Trophoblast cell (in vitro differentiated cells and primary cell): ENCODE data around the gene EMILIN3.

Experiments used
- DNase-seq, 2 donors: peaks; one replicate each; pipeline ENCODE4 v3.0.0-alpha.2; 2016
- H2AFZ ChIP-seq: 2 replicates; pipeline ENCODE4 v1.6.1; 2013; ENCODE audit warnings: low read length, moderate library complexity, mild to moderate bottlenecking; ENCODE audit not compliant: insufficient read depth, poor library complexity
- H2AK5ac ChIP-seq: 2 replicates; pipeline ENCODE4 v1.6.1; 2013; ENCODE audit warnings: mild to moderate bottlenecking, low read length
- H2BK120ac ChIP-seq: 2 replicates; pipeline ENCODE4 v1.6.1; 2013; ENCODE audit warnings: low read length, mild to moderate bottlenecking, moderate library complexity; ENCODE audit not compliant: insufficient read depth, poor library complexity
- H2BK12ac ChIP-seq: 2 replicates; pipeline ENCODE4 v1.6.1; 2013; ENCODE audit warnings: mild to moderate bottlenecking, low read length, moderate library complexity
- H2BK5ac ChIP-seq: 2 replicates; pipeline ENCODE4 v1.6.1; 2013; ENCODE audit warnings: low read length, low read depth, moderate library complexity, mild to moderate bottlenecking; ENCODE audit not compliant: poor library complexity
- H3K14ac ChIP-seq: 2 replicates; pipeline ENCODE4 v1.6.1; 2013; ENCODE audit warnings: mild to moderate bottlenecking, low read length
- H3K18ac ChIP-seq: 2 replicates; pipeline ENCODE4 v1.6.1; 2013; ENCODE audit warnings: mild to moderate bottlenecking, low read length
- H3K23ac ChIP-seq: 2 replicates; pipeline ENCODE4 v1.6.1; 2013; ENCODE audit warnings: low read length
- H3K27ac ChIP-seq: 2 replicates; pipeline ENCODE4 v1.5.1; 2013; ENCODE audit warnings: low read depth, mild to moderate bottlenecking, inconsistent platforms, low read length, moderate library complexity
- H3K27me3 ChIP-seq: 2 replicates; pipeline ENCODE4 v1.6.1; 2013; ENCODE audit warnings: inconsistent platforms, mild to moderate bottlenecking, low read length, moderate library complexity; ENCODE audit not compliant: insufficient read depth
- H3K36me3 ChIP-seq, 2 experiments: 1 replicate in 1 of 2; 2 replicates in 1 of 2; pipeline ENCODE4 v1.6.1; 2013; ENCODE audit warnings: low read length in 2 of 2, mild to moderate bottlenecking in 2 of 2, moderate library complexity in 1 of 2; ENCODE audit not compliant: insufficient read depth in 2 of 2, control insufficient read depth in 1 of 2
- H3K4ac ChIP-seq: 2 replicates; pipeline ENCODE4 v1.6.1; 2013; ENCODE audit warnings: low read depth, mild to moderate bottlenecking, low read length, moderate library complexity
- H3K4me1 ChIP-seq, 2 experiments: 1 replicate in 1 of 2; 2 replicates in 1 of 2; pipeline ENCODE4 v1.6.1; 2013; ENCODE audit warnings: low read length in 2 of 2, mild to moderate bottlenecking in 2 of 2, moderate library complexity in 1 of 2; ENCODE audit not compliant: insufficient read depth in 2 of 2, control insufficient read depth in 1 of 2
- H3K4me2 ChIP-seq: 2 replicates; pipeline ENCODE4 v1.6.1; 2013; ENCODE audit warnings: inconsistent platforms, mild to moderate bottlenecking, low read length, moderate library complexity
- H3K4me3 ChIP-seq: 2 replicates; pipeline ENCODE4 v1.5.1; 2013; ENCODE audit warnings: mild to moderate bottlenecking, low read depth, low read length, inconsistent platforms
- H3K79me1 ChIP-seq: one replicate; pipeline ENCODE4 v1.6.1; 2013; ENCODE audit warnings: low read length
- H3K79me2 ChIP-seq: 2 replicates; pipeline ENCODE4 v1.6.1; 2013; ENCODE audit warnings: low read length, mild to moderate bottlenecking; ENCODE audit not compliant: control insufficient read depth, insufficient read depth, poor library complexity
- H3K9ac ChIP-seq: 2 replicates; pipeline ENCODE4 v1.6.1; 2013; ENCODE audit warnings: mild to moderate bottlenecking, low read length
- H3K9me3 ChIP-seq: 2 replicates; pipeline ENCODE4 v1.6.1; 2013; ENCODE audit warnings: low read depth, mild to moderate bottlenecking, control low read depth, inconsistent platforms, low read length; ENCODE audit not compliant: insufficient read depth
- H4K12ac ChIP-seq: 2 replicates; pipeline ENCODE4 v1.6.1; 2013; ENCODE audit warnings: low read depth, mild to moderate bottlenecking, low read length, moderate library complexity
- H4K8ac ChIP-seq: 2 replicates; pipeline ENCODE4 v1.6.1; 2013; ENCODE audit warnings: low read depth, mild to moderate bottlenecking, low read length, moderate library complexity
- H4K91ac ChIP-seq: one replicate; pipeline ENCODE4 v1.6.1; 2013; ENCODE audit warnings: low read depth, mild to moderate bottlenecking, low read length, moderate library complexity
- WGBS: extraction: QIAGEN DNeasy Blood & Tissue Kit; methylation state at CpG from one replicate; pipeline ENCODE4 v1.1.7; 2013; ENCODE audit warnings: missing lambda C conversion rate; ENCODE audit not compliant: insufficient read length, insufficient coverage; ENCODE audit errors: extremely low coverage; 5-methylcytosine and 5-hydroxymethylcytosine counted together

EMILIN3 gene

DNA sequence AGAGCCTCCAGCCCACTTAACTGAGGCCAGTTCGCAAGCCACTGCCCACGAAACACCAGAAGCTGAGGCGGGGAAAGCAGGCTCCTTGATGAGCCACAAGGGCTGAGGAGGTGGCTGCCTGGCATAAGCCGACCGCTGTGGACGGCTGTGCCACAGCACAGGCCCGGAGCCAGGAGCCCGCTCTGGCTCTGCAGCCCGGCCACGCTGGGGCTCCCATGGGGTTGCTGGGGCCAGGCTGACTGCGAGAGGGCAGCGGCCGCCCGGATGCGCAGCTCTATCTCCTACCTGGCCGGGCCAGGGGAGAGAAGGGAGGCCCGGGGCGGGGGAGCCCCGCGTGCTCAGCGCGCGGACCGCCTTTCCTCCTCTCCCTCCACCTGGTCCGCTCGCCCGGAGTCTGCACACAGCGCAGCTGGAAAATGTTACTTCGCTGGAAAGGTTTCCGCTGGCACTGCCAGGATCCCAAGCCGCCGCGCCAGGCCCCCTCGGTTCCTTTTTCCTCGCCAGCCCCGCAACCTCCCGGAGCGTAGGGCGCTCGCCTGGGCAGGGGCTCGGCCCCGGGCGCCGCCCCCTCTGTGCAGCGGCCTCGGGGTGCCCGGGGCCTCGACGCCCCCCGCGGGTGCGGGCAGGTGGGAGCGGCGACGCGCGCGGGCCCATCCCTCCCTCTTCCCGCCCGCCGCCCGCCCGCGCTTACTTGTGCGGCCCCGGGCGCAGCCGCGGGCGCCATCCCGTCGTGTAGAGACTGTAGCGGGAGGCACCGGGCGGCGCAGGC is 657 bp downstream of the EMILIN3 start:
- Histone ChIP-seq H4K91ac (no peak overlapping the region), H4K8ac (no peak overlapping the region), H3K14ac (no peak overlapping the region), H3K23ac (no peak overlapping the region), H2BK120ac (no peak overlapping the region), H3K4me2 (peak overlapping the region; percentile 75), H2BK5ac (no peak overlapping the region), H3K79me2 (no peaks in the 10 kb centered on the region), H3K27me3 (peaks cover 33% of the 10 kb centered on the region), H2AK5ac (no peak overlapping the region), H3K9me3 (peaks cover 5% of the 10 kb centered on the region), H3K4ac (no peak overlapping the region), H4K12ac (no peak overlapping the region), H3K4me1 (peaks cover 0 to 7% of the 10 kb centered on the region in 2 experiments), H2BK12ac (no peak overlapping the region), H3K27ac (no peak overlapping the region), H3K4me3 (peak overlapping the region; percentile 57), H3K18ac (no peak overlapping the region), H3K36me3 (no peaks in the 10 kb centered on the region), H2AFZ (no peak overlapping the region), H3K9ac (no peak overlapping the region), H3K79me1 (no peaks in the 10 kb centered on the region)
- peak in 1 of 2 donors; percentile 18 for DNase-seq
- no CpG with 5 or more reads among the region's 76 CpGs for WGBS

GRCh38 chr20:41364967-41365765 is 1.5 kb downstream of the EMILIN3 start:
- Histone ChIP-seq H3K14ac (no peak overlapping the region), H3K4ac (no peak overlapping the region)
- no CpG with 5 or more reads among the region's 19 CpGs for WGBS

GRCh38 chr20:41364236-41364855 is 2.3 kb downstream of the EMILIN3 start:
- DNase-seq: no peak
- Histone ChIP-seq H3K18ac (no peak overlapping the region), H3K79me2 (no peaks in the 10 kb centered on the region), H3K79me1 (no peaks in the 10 kb centered on the region), H4K12ac (no peak overlapping the region), H3K14ac (no peak overlapping the region), H3K4me1 (peaks cover 0 to 7% of the 10 kb centered on the region in 2 experiments), H4K91ac (no peak overlapping the region), H2AK5ac (no peak overlapping the region), H3K23ac (no peak overlapping the region), H3K27me3 (peaks cover 33% of the 10 kb centered on the region), H3K36me3 (no peaks in the 10 kb centered on the region), H3K4ac (no peak overlapping the region), H3K9ac (no peak overlapping the region), H3K4me3 (no peak overlapping the region), H3K4me2 (no peak overlapping the region), H2AFZ (no peak overlapping the region), H3K9me3 (no peaks in the 10 kb centered on the region), H4K8ac (no peak overlapping the region), H2BK5ac (no peak overlapping the region), H2BK12ac (no peak overlapping the region), H2BK120ac (no peak overlapping the region), H3K27ac (no peak overlapping the region)
- no CpG with 5 or more reads among the region's 13 CpGs for WGBS

More at GRCh38 chr20:41364967-41365765, 1.5 kb downstream of the EMILIN3 start:
- DNase-seq: no peak
- H3K23ac ChIP-seq: no peak overlapping the region
- no peak overlapping the region for H2AFZ ChIP-seq
- H3K9ac ChIP-seq: no peak overlapping the region
- no peak overlapping the region for H3K4me3 ChIP-seq
- H2BK12ac ChIP-seq: no peak overlapping the region
- no peak overlapping the region for H3K18ac ChIP-seq
- no peak overlapping the region for H2BK5ac ChIP-seq
- no peak overlapping the region for H3K27ac ChIP-seq
- H4K12ac ChIP-seq: no peak overlapping the region
- no peak overlapping the region for H2AK5ac ChIP-seq
- no peaks in the 10 kb centered on the region for H3K36me3 ChIP-seq
- H4K91ac ChIP-seq: no peak overlapping the region
- peaks cover 0 to 7% of the 10 kb centered on the region in 2 experiments for H3K4me1 ChIP-seq
- peaks cover 1% of the 10 kb centered on the region for H3K9me3 ChIP-seq
- no peaks in the 10 kb centered on the region for H3K79me2 ChIP-seq
- no peak overlapping the region for H4K8ac ChIP-seq
- H3K27me3 ChIP-seq: peaks cover 33% of the 10 kb centered on the region
- no peaks in the 10 kb centered on the region for H3K79me1 ChIP-seq
- no peak overlapping the region for H2BK120ac ChIP-seq
- H3K4me2 ChIP-seq: no peak overlapping the region

- Histone ChIP-seq H2AK5ac (no peak overlapping the region), H3K18ac (no peak overlapping the region), H2BK5ac (no peak overlapping the region), H4K91ac (no peak overlapping the region), H3K27me3 (peaks cover 33% of the 10 kb centered on the region), H3K9ac (no peak overlapping the region), H3K4me2 (no peak overlapping the region), H2BK120ac (no peak overlapping the region), H2AFZ (no peak overlapping the region), H3K4me1 (peaks cover 0 to 7% of the 10 kb centered on the region in 2 experiments), H3K4ac (no peak overlapping the region), H3K79me2 (no peaks in the 10 kb centered on the region), H3K9me3 (no peaks in the 10 kb centered on the region), H4K8ac (no peak overlapping the region), H3K27ac (no peak overlapping the region), H3K14ac (no peak overlapping the region), H3K36me3 (no peaks in the 10 kb centered on the region), H2BK12ac (no peak overlapping the region), H3K4me3 (no peak overlapping the region), H3K79me1 (no peaks in the 10 kb centered on the region), H3K23ac (no peak overlapping the region), H4K12ac (no peak overlapping the region)
- DNase-seq: no peak
- no CpG with 5 or more reads among the region's 7 CpGs for WGBS
Measured at GRCh38 chr20:41363601-41364000, 3.0 kb downstream of the EMILIN3 start.
